HuH-7.5 (cell line): Measurements from ENCODE around the gene GALC.
A peak's percentile ranks its signal among the peaks of the same experiment; 100 is the strongest.

Experiments
- DNase-seq: peaks from one replicate; pipeline ENCODE4 v3.0.0; 2011; ENCODE audit warnings: low spot score

Gene GALC

DNA sequence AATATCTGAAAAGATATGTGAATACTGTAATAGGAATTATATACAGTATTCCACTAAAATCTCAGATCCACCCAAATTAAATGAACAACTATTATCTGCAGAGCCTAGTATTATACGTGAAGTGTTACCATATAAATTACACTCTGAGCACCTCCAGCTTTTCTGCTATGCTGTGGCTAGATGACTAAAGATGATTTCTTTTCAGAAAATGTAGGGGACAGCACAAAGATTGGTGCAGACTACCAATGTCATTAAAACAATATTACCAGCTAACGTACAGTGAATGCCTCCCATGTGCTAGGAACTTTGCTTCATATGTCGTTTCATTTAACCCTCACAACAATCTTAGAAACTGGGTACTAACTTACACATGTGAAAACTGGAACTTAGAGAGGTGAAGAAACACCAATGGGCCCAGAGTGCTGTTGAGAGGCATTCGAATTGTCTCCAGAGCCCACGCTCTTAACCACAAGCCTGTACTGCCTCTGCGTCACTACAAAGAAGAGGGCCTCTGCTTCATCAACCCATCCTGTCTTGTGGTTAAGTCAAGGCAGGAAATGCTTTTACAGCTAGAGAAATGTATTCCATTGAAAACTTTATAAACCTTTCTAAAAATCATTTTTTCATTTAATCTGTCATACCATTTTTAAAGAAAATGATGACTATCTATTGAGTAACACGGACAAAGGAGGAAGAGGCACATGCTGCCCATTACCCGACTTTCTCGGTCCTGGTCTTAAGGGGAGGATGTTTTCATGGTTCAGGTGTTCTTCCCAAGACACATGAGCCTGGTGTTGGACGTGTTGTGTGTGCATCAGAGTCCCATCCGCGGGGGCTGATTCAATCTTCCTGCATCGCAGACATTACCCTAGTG lies 13.2 kb upstream of the GALC start:
- DNase-seq: no peak

DNA sequence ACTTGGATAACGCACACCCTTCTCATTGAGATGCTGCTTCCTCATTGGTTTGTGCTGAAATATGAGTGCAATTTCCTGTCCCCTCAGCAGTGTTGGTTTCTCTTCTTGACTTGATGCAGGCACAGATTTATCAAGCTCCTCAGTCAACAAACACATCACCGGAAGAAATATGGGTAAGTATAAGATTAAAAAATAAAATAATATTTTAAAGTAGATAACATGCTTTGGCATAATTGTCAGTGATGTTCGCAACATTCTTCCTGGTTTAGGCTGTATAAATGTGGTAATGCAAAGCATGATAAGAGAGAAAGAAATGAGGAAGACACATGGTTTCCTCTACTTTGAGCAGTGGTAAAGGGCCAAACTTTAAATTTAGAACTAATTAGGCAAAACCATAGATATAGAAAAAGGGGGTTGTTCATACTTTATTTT lies 12.1 kb upstream of the GALC start, which contains the start of gene GPR65:
Gene GPR65, plus strand, starts transcription at position 86 of the 432 bp plus-strand sequence. CDS start 5,713 bp downstream, outside the sequence.
- no peak for DNase-seq

DNA sequence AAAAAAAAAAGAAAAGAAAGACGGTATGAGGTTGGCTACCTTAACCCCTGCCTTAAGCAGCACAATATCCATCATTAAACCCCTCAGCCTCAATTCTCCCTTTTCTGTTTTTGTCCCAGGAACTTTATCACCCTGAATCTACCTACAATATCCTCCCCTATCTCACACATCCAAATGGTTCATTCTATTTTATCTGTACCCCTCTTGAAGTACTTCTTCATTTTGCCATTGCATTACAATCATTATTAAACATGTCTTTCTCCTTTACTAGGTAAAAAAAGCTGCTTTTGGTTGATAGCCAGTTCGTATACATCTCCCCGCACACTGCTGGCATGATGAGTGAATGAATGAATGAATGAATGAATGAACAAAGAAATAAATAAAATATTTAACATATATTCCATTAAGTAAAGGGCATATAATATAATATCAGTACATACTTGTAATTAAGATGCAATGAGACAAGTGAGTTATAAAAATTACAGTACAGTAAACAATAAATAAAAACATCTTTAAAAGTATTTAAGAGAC lies 11.6 kb upstream of the GALC start:
- DNase-seq: no peak

DNA sequence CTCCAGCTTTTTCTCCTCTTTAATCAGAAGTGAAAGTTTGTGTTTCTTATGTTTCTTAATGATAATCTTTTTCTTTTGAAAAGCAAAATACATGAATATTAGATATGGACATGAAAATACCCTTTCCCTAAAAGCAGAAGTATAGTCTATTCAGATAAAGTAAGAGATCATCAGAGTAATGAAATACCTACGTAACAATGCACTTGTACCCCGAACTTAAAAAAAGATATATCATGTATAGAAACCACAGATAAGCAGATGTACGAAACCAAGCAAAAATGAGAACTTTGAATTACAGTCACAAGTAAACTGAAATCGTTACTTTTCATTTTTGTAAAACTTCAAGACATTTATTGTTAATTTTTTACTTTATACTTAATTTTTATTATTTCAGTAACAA lies 10.4 kb upstream of the GALC start:
- no peak for DNase-seq

DNA sequence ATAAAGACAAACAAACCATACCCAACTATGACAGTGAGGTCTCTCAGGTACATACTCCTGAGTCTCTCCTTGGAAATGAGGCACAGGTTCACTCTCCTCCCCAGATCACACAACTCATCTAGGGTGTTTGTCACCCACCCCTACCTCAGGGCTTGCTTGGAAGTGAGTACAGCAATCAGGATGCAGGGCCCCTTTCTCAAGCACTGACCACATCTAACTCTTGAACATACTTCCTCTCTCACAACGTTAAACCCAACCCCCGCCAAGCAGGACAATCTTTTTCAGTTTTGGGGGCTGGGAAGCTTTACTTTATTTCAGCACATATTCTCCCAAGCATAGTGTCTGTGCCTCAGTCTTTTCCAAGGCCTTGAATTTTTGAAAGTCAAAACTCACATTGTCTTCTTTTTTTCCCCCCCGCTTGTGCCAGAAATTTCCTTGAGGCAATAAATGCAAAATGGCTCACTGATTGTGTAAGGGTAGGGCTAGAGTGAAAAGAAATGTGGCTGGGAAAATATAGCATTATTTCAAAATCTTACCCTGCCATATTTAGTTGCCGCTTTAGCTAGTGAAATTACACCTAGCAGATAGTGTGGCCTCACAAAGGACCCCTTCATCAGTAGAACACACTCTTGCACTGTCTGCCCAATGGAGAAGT lies 9.6 kb upstream of the GALC start:
- no peak for DNase-seq

DNA sequence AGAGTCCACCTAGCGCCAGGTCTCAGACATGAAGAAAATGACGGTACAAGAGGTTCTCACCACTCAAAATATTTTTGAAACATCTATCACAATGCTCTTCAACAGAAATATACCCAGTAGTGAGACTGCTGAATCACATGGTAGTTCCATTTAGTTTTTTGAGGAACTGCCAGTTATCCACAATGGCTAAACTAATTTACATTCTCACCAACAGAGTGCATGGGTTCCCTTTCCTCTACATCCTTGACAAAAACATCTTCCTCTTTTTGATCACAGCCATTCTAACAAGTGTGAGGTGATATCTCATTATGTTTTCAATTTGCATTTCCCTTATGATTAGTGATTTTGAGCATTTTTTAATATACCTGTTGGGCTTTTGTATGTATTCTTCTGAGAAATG lies 6.3 kb upstream of the GALC start:
- no peak for DNase-seq

DNA sequence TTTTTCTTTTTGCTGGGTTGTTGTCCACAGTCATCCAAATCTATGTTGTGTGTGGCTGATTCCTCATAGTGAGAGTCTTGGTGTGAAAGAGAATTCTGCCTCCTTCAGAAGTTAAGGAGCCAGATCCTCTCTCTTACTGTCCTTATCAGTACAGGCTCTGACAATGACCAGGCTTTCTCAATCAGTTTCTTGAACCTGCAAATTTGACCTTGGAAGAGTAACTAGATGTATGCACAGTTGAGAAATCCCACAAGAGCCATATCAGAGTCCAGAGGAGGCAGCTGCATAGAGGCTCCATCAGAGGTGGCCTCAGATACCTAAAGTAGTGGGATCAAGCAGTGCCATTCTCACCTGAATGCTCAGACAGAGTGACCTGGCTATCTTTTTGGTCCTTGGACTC lies 5.5 kb upstream of the GALC start:
- DNase-seq: no peak

DNA sequence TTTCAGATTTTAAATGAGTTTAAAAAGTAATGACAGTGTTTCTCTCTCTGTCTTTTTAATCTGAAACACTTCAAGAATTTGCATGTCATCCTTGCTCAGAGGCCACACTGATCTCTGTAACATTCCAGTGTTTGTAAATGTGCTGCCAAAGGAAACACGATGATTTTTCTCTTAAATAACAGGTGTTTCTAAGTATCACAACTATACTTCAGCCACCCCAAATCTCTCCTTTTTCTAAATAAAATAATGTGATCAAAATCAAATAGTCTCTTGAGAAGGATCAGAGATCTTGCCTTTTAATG lies 3.3 kb upstream of the GALC start:
- no peak for DNase-seq

DNA sequence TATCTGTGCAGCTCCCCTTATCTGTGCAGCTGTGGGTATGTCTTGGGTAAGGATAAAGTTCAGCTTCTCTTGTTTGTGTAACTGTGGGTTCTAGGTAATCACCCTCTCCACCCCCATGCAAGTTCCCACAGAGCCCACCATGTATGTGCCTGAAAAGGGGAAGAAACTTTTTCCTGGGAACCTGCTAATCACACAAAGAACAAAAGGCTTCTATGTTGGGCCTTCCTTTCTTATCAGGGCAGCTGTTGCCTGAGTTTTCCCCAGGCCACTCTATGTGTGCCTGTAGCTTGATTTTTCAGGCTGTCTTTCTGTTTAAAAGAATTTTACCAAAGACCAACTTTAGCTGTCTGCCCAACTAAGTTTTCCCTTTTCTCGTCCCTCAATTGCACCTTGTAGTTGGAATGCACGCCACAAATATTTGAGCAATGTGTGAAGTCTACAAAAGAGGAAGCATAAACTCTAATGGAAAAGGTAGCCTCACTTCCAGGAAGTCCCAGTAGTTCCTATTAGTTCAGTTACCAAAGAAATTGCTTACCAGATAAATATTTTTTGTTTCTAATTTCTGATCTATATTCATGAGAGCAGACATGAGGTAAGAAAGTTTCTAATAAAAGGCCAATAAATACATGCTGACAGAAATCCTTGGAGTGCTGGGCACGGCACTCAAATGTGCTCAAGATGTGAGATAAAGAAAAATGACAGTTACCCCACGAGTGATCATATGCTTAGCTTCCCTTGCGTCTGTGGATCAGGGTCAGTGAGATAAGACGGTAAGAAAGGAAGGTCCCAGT lies 2.7 kb upstream of the GALC start:
- no peak for DNase-seq

DNA sequence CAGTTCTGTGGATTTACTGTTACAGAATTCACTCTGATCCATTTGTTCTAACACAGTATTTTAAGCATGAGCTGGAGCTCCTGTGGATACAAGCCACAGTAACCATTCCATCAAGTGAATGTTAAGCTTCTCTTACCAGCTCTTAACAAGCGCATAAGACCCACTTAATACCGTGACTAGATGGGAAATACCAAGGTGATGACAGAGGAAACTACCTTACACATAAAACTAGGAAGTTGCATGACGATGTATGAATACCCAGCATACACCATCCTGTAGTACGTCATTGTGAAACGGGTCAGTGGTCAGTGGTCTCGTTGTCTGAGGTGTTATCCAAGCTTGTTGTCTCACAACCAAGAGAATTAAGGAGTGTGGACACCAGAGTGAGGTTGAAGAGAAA lies 2.0 kb upstream of the GALC start:
- DNase-seq: no peak

DNA sequence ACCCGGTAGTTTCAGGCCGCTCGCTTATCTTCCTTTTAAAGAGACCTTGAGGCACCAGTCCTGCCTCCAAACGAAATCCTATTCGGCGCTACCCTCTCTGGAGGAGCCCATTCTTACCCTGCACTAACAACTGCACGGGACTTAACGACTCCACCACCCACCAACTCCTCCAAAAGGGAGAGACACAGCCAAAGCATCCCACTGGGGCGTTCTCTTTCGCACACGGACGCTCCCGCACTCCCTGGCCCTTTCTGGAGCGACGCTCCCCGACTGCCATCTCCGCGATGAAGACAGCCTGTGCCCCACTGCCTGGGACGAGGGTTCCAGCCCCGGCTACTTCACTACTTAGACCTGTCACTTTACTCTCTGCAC lies 650 bp downstream of the GALC start:
- peak; percentile 8 for DNase-seq

DNA sequence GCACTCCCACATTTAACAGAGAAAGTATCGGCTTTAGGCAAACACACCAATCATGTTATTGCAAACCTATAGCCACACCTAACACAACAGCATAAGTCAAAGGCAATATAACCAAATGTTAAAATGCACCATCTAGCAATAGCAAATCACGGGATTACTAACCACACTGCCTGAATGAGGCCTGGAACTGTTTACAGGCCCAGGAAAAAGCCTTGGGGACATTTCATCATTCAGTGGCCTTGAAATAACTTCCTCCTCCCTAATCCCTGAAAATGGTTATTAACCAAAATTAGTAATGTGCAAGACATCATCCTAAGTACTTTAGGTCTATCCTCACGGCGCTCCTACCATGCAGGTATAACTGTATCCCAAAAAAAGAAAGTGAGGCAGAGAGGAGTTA lies 2.3 kb downstream of the GALC start:
- no peak for DNase-seq

DNA sequence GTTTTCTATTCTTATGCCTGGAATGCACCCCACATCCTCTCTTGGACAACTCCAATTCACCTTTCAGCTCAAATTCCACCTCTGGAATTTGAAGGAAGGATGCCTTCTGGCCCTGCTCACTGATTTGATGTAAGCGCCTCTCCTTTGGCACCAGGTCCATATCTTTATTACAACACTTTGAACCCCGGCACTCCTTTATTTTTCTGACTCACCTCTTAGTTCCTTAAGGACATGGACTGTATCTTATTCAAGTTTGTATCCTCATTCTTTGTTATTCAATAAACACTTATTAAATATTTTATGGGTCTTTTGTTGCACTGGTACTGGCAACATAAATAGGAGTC lies 3.1 kb downstream of the GALC start:
- DNase-seq: no peak

DNA sequence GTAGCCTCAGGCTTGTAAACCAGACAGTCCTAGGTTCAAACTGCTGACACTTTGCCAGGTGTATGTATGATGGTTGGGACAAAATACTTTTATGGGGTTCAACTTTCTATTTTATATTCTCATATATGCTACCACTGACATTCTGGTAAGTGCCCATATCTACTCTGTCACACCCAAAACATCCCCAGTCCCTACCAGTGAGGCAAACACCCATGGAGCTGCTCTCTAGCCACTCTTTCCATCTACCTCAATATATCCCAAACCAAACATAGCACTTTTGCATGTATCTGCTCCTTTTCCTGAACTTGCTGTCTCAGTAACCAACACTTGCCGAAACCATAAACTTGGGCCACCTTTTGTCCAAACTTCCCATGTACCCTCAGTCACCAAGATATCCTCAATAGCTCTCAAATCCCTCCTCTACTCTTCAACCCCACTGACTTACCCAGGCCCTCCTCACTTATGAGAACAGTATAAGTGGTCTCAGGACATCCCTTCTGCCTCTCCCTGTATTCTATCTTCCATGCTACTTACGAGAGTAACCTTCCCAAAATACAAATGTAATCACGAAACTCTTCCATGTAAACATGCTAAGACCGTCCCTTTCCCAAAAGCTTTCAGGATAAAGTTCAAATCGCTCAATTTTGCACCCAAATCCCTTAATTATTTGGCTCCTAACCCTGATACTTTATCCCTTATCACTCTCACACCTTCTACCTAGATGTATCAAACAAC lies 3.6 kb downstream of the GALC start:
- DNase-seq: no peak

DNA sequence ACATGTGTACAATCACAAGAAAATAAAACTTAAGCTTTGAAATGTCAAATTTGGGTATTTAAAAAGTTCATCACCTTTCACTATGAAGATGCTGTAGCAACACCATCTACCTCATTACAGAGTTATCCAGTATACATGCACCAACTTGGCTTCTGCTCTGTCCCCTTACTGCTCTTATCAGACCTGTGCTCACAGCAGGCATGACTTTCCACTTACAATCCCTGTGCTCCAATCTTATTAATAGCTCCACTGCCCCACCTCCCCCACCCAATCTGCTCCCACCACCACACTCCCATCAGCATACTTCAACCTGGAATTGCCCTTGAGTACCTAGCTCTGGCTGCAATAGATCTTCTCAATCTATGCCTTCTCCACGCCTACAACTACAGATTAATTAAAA lies 13.3 kb downstream of the GALC start:
- DNase-seq: no peak

DNA sequence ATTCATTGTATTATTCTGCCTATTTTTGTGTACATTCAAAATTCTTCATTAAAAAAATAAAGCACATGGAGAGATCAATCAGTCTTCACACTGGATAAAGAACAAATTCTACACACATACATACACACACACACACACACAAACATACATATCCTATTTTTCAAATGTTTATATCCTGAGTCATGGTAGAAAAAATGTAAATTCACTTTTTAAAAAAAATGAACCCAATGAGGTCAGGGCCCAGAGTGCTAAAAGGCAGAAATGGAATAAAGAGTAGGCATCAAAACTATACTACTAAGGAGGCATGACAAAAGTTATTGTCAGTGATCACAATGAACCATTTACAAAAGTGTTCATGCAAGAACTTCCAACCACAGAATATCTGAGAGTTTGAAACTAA lies 17.3 kb downstream of the GALC start:
- DNase-seq: no peak

DNA sequence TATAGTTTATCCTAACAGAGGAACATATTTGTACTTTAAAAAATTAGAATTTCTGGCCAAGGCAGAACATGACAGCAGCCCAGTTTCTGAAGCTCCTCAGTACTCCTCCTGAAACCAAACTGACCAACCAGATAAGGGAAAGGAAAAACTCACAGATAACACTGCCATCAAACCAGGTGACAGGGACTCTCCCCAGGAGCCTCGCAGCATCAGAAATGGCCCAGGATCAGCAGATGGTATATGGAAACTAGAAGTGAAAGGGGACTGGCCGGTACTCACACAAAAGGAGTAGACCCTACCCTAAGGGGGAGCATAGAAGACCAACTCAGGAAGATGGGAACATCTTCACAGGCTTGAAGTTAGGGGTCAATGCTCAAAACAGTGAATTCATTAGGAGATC lies 22.0 kb downstream of the GALC start:
- DNase-seq: no peak

DNA sequence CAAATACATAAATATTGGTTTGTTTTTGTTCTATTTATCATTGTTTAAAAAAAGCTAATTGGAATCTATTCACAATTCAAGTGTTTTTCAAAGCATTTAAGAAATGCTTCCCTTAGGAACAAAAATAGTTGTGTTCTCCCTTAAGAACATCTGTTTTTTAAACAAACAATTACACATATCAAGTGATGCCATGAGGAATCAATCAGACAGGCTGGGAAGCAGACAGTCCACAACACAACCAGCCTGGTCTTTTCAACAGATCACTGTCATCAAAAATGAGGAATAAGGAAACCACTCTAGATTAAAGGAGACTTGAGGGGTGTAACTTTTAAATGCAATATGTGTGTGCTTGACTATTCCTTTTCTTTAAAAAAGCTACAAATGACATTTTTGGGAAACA lies 25.5 kb downstream of the GALC start:
- no peak for DNase-seq

DNA sequence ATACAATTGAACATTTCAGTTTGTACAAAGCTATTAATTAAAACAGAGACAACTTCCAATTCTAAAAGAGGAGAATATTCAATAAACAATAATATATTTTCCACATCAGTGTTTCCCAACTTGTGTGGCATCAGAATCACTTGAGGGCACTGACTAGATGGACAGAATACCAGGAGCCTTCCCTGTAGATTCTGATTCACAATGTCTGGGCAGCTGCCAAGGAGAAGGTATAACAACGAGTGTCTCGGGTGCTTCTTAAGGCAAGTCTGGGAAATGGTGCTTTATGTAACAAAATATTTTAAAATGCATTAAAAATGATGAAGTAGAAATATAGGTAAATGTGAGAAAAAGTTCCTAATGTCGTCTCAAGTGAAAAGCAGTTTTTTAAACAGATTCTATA lies 26.2 kb downstream of the GALC start:
- DNase-seq: no peak

DNA sequence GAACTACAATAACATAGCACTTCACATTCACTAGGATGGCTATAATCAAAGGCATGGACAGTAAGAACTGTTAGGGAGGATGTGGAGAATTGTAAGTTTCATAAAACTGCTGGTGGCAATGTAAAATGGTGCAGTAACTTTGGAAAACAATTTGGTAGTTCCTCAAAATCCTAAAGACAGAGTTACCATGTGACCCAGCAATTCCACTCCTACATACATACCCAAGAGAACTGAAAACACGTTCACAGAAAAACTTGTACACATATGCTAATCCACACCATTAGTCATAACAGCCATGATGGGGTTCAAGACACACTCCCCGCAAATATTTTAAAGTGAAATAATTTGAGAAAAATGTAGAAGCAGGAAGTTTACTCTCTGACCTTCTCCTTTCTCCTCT lies 31.7 kb downstream of the GALC start:
- no peak for DNase-seq

DNA sequence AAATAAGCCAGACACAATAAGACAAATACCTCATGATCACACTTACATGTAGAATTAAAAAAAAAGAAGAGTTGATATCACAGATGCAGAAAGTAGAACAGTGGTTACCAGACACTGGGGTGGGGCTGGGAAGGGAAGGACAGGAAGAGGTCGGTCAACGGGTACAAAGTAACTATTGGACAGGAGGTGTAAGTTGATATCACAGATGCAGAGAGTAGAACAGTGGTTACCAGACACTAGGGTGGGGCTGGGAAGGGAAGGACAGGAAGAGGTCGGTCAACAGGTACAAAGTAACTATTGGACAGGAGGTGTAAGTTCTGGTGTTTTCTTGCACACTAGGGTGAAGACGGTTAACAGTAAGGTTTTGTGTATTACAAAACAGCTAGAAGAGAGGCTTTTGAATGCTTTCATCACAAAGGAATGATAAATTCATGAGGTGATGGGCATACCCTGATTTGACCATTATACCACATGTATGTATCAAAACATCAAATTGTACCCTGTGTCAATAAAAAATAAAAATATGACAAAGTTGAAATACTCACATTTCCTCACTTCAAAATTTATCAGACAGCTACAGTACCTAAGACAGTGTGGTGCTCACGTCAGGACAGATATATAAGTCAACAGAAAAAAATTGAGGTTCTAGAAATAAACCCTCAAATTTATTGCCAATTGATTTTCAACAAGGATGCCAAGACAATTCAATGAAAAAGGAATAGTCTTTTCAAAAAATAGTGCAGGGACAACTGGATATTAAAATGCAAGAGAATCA lies 32.8 kb downstream of the GALC start:
- no peak for DNase-seq
